NCI-H2029 treated with DMSO at 0.1 percent for 48 hours (cell line): ENCODE measurements around the gene PCNX1.
A peak's percentile ranks its signal among the peaks of the same experiment; 100 is the strongest.

ENCODE experiments used
- DNase-seq: peaks from one replicate; lab custom pipeline; 2025; lab: John Stamatoyannopoulos, UW

The PCNX1 gene

GRCh38 chr14:71071042-71071441 is 163.8 kb downstream of the PCNX1 start:
- DNase-seq = no peak

GRCh38 chr14:71076462-71077092 is 169.3 kb downstream of the PCNX1 start:
- no peak for DNase-seq

GRCh38 chr14:71078500-71078899 is 171.2 kb downstream of the PCNX1 start:
- DNase-seq = no peak

- no peak for DNase-seq
Measured at GRCh38 chr14:71086567-71086966, 179.3 kb downstream of the PCNX1 start.

DNA sequence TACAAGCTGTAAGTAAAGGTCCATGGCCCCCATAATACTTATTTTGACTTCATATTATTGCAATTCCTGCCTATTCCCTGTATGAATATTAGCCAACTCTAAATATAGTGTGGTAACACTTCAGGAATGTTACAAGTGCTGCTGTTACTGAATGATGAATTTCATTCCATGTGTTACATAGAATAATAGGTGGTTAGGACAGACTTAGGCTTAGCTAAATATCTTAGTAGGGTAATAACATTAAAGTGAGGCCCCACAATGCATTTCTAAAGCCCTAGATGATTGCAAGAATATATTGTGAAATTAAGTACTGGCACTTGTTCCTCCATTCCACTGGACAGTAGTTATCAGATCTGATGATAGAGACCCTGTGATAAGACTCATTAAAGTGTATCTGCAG is 182.7 kb downstream of the PCNX1 start:
- DNase-seq = no peak

GRCh38 chr14:71094722-71095121 is 187.5 kb downstream of the PCNX1 start:
- DNase-seq = no peak

DNA sequence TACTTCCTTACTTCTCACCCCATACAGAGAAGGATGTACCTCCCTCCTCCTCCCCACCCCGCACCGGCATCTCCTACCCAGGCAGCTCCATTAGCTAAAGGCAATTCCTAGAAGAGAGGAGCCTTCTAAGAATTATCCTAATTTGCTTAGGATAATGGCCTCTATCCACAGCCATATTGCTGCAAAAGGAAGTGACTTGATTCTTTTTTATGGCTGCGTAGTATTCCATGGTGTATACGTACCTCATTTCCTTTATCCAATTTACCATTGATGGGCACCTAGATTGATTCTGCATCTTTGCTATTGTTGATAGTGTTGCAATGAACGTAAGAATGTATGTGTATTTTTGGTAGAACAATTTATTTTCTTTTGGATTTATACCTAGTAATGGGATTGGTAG is 189.7 kb downstream of the PCNX1 start:
- DNase-seq = no peak

- DNase-seq = peak; percentile 6
Measured at GRCh38 chr14:71103662-71104484, 196.6 kb downstream of the PCNX1 start.

- no peak for DNase-seq
Measured at GRCh38 chr14:71105177-71105576, 197.9 kb downstream of the PCNX1 start.

DNA sequence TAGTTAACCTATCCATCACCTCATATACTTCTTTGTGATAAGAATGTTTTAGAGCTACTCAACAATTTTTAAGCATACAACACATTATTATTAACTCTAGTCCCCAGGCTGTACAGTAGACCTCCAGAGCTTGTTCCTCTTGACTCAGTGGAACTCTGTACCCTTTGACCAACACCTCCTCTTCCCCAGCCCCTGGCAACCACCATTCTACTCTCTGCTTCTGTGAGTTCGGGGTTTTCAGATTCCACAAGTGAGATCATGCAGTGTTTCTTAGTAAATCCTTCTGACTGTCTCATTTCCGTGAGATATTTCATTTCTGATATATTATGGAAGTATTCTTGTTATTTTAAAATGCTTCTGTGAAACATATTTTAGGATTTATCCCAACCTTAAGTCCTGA is 200.7 kb downstream of the PCNX1 start:
- no peak for DNase-seq

- DNase-seq = no peak
Measured at GRCh38 chr14:71108398-71109119, 201.3 kb downstream of the PCNX1 start.

DNA sequence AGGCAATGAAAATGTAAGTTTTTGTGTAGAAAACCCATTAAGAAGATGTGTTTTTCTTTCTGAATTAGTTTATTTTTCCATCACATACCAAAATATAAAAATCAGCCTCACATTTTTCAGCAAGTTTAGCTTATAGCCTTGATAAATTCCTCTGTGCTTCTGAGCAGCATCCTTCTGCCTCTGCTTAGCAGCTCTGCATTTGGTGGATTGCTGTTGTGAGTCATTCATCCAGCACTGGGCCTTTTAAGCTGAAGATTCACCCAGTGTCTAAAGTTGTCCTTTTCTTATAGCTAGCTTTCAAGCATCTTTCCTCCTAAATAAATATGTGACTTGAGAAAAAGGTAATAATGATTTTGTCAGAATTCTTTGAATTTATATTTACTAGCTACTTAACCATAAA is 206.1 kb downstream of the PCNX1 start:
- no peak for DNase-seq

- no peak for DNase-seq
Measured at GRCh38 chr14:71114565-71114964, 207.3 kb downstream of the PCNX1 start.

- DNase-seq = no peak
Measured at GRCh38 chr14:71115306-71115705, 208.0 kb downstream of the PCNX1 start.

DNA sequence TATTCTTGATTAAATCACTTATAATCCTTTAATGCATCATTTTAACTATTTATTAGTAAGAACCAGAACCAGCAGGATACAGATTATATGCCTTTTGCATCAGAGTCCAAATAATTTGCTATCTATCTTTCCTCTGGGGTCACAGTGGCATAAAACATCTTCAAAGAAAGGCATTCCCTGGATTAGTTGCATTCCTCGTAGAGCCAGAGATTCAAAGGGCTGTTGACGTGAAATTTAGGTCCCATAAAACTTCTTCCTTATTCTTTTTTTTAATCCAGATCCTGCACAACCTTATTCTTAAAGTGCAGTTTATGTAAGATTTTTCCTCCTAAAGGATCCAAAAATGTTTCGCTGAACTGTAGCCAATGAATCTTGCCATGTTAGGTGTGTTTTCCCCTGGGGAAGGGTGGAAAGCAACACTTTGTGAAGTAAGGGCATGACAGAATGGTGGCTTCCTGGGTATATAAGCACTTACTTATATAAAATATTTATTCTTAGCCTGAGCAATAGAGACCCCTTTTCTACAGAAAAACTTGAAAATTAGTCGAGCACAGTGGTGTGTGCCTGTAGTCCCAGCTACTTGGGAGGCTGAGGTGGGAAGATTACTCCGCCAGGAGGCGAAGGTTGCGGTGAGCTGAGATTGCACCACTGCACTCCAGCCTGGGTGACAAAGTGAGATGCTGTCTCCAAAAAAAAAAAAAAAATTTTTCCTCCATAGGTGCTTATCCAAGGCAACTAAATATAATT is 208.7 kb downstream of the PCNX1 start:
- no peak for DNase-seq

GRCh38 chr14:71116568-71117122 is 209.4 kb downstream of the PCNX1 start:
- DNase-seq = no peak

DNA sequence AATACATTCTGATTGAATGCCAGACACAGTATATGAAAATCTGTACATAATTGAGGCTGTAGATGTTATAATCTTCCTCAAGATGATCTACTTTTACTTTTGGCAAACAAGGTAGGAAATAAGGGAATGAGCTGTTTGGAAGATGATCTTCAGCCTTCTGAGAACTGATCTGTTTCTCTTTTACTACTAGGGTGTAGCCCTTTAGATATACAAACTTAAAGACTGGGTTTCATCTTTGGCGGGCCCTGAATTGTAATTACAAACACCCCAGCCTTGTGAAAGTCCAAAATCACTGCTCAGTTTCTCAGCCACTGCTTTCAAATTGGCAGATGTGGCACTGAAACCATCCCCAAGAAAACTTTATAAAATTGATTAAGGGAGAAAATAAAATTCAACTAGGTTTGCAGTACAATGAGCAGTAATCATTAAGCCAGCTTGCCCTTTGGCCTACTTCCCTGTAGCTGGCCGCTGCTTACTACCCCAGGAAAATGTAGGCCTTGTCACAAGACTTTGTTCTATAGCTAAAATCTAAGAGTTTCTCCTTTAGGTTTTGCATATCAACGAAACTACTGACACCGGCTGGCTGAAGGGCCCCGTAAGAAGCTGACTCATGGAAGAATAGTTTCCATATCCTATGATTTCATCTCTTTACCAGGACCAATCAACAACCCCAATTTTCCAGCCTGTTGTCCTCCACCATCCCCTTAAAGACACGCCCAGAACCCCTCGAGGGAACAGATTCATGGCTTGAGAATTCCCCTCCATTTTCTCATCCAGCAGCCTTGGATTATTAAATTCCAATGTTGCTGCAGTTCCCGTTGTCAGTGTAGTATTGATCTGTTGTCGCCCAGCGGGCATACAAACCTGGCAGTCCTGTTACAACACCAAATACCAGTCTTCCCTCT is 210.8 kb downstream of the PCNX1 start:
- no peak for DNase-seq

DNA sequence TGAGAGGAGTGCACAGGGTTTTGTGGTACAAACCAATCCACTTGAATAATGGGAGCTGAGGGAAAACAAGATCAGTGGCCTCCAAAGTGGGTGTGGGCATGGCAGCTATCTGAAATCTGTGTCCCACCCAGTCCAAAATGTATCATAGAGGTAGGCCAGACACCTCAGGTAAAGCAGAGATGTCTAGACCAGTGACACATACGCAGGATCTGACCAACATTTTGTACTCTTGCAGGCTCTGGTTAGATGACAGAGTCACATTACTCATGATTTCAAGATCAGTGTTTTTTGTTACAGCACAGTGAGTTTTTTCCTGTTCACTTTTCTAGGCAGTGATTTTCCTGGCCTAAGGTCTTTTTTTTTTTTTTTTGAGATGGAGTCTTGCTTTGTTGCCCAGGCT is 211.8 kb downstream of the PCNX1 start:
- no peak for DNase-seq

DNA sequence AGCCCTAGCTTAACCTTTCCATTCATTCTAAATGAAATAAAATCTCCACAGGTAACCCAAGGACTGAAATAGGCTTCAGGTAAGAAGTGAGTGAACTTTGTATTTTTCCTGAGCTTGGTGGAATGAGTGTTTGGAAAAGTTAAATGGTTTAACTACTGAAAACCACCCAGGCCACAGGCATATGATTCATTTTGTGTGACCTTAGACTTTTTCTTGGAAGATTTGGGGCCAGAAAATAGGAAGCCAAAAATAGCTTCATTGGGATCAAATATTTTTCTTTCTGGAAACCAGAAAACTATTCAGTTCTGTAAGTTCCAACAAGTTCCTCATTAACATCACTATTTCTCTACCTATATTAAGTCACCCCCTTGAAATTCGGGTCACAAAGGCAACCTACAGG is 212.6 kb downstream of the PCNX1 start:
- no peak for DNase-seq

- no peak for DNase-seq
Measured at GRCh38 chr14:71121001-71121400, 213.7 kb downstream of the PCNX1 start.

DNA sequence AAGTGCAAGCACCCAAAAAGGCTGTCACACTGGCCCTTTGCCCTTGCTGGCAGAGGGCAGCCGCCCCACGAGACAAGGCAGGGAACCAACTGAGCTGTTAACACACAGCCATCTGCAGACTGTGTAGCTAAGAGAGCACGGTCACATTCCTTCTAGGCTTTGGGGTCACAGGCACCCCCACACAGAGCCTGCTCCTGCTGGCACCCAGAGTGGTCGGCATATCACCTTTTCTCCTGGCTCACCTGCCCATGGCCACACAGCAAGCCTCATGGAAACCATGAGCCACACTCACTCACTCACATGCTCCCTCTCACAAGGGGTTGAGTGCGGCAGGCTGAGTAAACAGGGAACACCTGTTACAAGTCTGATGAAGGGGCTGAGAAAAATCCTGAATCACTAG is 214.5 kb downstream of the PCNX1 start:
- DNase-seq = no peak
